GM12878 (cell line): ENCODE results near the gene RAB36. TPM values are rescaled to one million over a fixed set of nuclear protein-coding genes. Genes with fewer than 3 reads are reported as not detected.
A peak's percentile ranks its signal among the peaks of the same experiment; 100 is the strongest.

Experiments used
- ATAC-seq: fragments of 200-7000 bp; cut with Tn5 transposase; 3 replicates; pipeline ENCODE4 v1.9.1; 2020; ENCODE audit warnings: mild to moderate bottlenecking, moderate library complexity
- BruUV-seq: library from RNA; stranded (reverse); fragments of 400-500 nt; replicated peaks from 2 replicates; lab custom pipeline; 2021; lab: Mats Ljungman, UMichigan
- CTCF ChIA-PET: fragments of 300-600 bp; sonication (Branson Sonifier 250); formaldehyde crosslinking; extraction: SDS; loops from one replicate; lab custom pipeline; 2021; ENCODE audit warnings: inconsistent platforms; lab: Yijun Ruan, JAX
- POLR2A ChIA-PET: fragments of 350-600 bp; formaldehyde crosslinking; extraction: SDS; loops from one replicate; lab custom pipeline; 2021; ENCODE audit warnings: inconsistent platforms; lab: Charles Lee
- RAD21 ChIA-PET: fragments of 300-600 bp; sonication (Branson Sonifier 250); formaldehyde crosslinking; loops from one replicate; lab custom pipeline; 2023; ENCODE audit warnings: antibody characterized with exemption; ENCODE audit not compliant: unreplicated experiment; lab: Charles Lee
- SMC1A ChIA-PET: fragments of 300-600 bp; sonication (Branson Sonifier 250); formaldehyde crosslinking; loops from one replicate; lab custom pipeline; 2023; ENCODE audit not compliant: unreplicated experiment, uncharacterized antibody; lab: Charles Lee
- DNase-seq: peaks from one replicate; pipeline ENCODE4 v3.0.0-alpha.2; 2011; ENCODE audit warnings: low read depth, low spot score
- FAIRE-seq: peaks from 3 replicates; lab custom pipeline; 2011; peaks lifted over from hg19 to GRCh38; lab: Jason Lieb, UNC
- H2AFZ ChIP-seq: 2 replicates; pipeline ENCODE4 v1.6.0; 2011; ENCODE audit warnings: low read depth, low read length, control low read depth; ENCODE audit not compliant: control insufficient read depth
- H3K27ac ChIP-seq: 2 replicates; pipeline ENCODE4 v1.5.1; 2011; ENCODE audit warnings: control low read depth; ENCODE audit not compliant: control insufficient read depth, insufficient read depth
- H3K27me3 ChIP-seq, 2 experiments: replicated peaks in 1 of 2; 2 replicates each; pipeline versions ENCODE4 v1.6.0 to v1.6.1; 2011; ENCODE audit warnings: low read length in 1 of 2; ENCODE audit not compliant: control insufficient read depth in 2 of 2, insufficient read depth in 2 of 2
- H3K36me3 ChIP-seq, 2 experiments: 2 replicates each; pipeline ENCODE4 v1.5.1; 2011; ENCODE audit warnings: low read length in 1 of 2; ENCODE audit not compliant: control insufficient read depth in 2 of 2, insufficient read depth in 2 of 2
- H3K4me1 ChIP-seq: 2 replicates; pipeline ENCODE4 v1.6.1; 2011; ENCODE audit warnings: mild to moderate bottlenecking, low read length, moderate library complexity, mixed read lengths; ENCODE audit not compliant: control insufficient read depth, insufficient read depth
- H3K4me2 ChIP-seq: 2 replicates; pipeline ENCODE4 v1.6.0; 2011; ENCODE audit warnings: control low read depth; ENCODE audit not compliant: control insufficient read depth, insufficient read depth
- H3K4me3 ChIP-seq: fragments of 200-600 bp; sonication (generic); 2 replicates; pipeline ENCODE4 v1.5.1; 2016
- H3K79me2 ChIP-seq: 2 replicates; pipeline ENCODE4 v1.6.0; 2011; ENCODE audit warnings: low read length; ENCODE audit not compliant: control insufficient read depth, insufficient read depth
- H3K9ac ChIP-seq: 2 replicates; pipeline ENCODE4 v1.8.0; 2011; ENCODE audit warnings: low read length, control low read depth, mixed read lengths; ENCODE audit not compliant: control insufficient read depth, insufficient read depth
- H3K9me3 ChIP-seq: replicated peaks from 3 replicates; pipeline ENCODE4 v1.5.1; 2011; ENCODE audit warnings: mild to moderate bottlenecking, low read length; ENCODE audit not compliant: control insufficient read depth, insufficient read depth
- H4K20me1 ChIP-seq: 2 replicates; pipeline ENCODE4 v1.6.0; 2011; ENCODE audit not compliant: control insufficient read depth, insufficient read depth
- BACH1 ChIP-seq: fragments of 450-650 bp; IDR thresholded peaks from 2 replicates; pipeline ENCODE4 v1.6.1; 2017; ENCODE audit warnings: mild to moderate bottlenecking, borderline replicate concordance
- CEBPB ChIP-seq, 2 experiments: fragments of 150-350 bp in 1 of 2; IDR thresholded peaks; 2 replicates each; pipeline ENCODE4 v1.6.1; 2012 to 2014; ENCODE audit warnings: low read depth in 2 of 2, low read length in 2 of 2, borderline replicate concordance in 1 of 2, inconsistent platforms in 1 of 2
- CTCF ChIP-seq, 3 experiments: IDR thresholded peaks in 2 of 3; conservative IDR thresholded peaks in 1 of 3; 2 replicates each; pipeline ENCODE4 v1.5.1; 2011; ENCODE audit warnings: low read depth in 3 of 3, low read length in 3 of 3, mild to moderate bottlenecking in 3 of 3, control low read depth in 2 of 3, moderate library complexity in 2 of 3, inconsistent platforms in 1 of 3, mixed read lengths in 1 of 3; ENCODE audit not compliant: control insufficient read depth in 2 of 3, insufficient read depth in 1 of 3; ENCODE audit errors: extremely low read depth in 1 of 3
- MAX ChIP-seq: IDR thresholded peaks from 2 replicates; pipeline ENCODE4 v1.6.1; 2012; ENCODE audit warnings: low read depth, low read length, improper control_type of control experiment
- NFYA ChIP-seq: IDR thresholded peaks from 2 replicates; pipeline ENCODE4 v1.6.1; 2011; ENCODE audit warnings: low read depth, mild to moderate bottlenecking, low read length, improper control_type of control experiment, borderline replicate concordance
- NFYB ChIP-seq: IDR thresholded peaks from 2 replicates; pipeline ENCODE4 v1.6.1; 2011; ENCODE audit warnings: low read depth, mild to moderate bottlenecking, low read length, improper control_type of control experiment, moderate library complexity; ENCODE audit not compliant: insufficient read depth
- NR2C1 ChIP-seq: fragments of 450-650 bp; IDR thresholded peaks from 2 replicates; pipeline ENCODE4 v1.6.1; 2017; ENCODE audit warnings: antibody characterized with exemption, mild to moderate bottlenecking, moderate library complexity
- NR2F1 ChIP-seq: fragments of 450-650 bp; conservative IDR thresholded peaks from 2 replicates; pipeline ENCODE4 v1.6.1; 2017; ENCODE audit warnings: mild to moderate bottlenecking
- POLR2AphosphoS5 ChIP-seq: IDR thresholded peaks from 2 replicates; pipeline ENCODE4 v1.6.1; 2011; ENCODE audit warnings: mild to moderate bottlenecking, low read length, inconsistent platforms
- POU2F2 ChIP-seq: IDR thresholded peaks from 3 replicates; pipeline ENCODE4 v1.6.1; 2011; ENCODE audit warnings: low read depth, mild to moderate bottlenecking, low read length, borderline replicate concordance
- RAD21 ChIP-seq: IDR thresholded peaks from 2 replicates; pipeline ENCODE4 v1.6.1; 2011; ENCODE audit warnings: mild to moderate bottlenecking, low read depth, low read length, moderate library complexity; ENCODE audit not compliant: insufficient read depth
- RB1 ChIP-seq: fragments of 450-650 bp; formaldehyde crosslinking; IDR thresholded peaks from 2 replicates; pipeline ENCODE4 v1.6.1; 2017; ENCODE audit warnings: mild to moderate bottlenecking, borderline replicate concordance
- RFX5 ChIP-seq: IDR thresholded peaks from 2 replicates; pipeline ENCODE4 v1.6.1; 2011; ENCODE audit warnings: low read depth, low read length, improper control_type of control experiment
- SP1 ChIP-seq: IDR thresholded peaks from one replicate; pipeline ENCODE4 v1.6.1; 2011; ENCODE audit warnings: low read depth, low read length
- SPI1 ChIP-seq: IDR thresholded peaks from 2 replicates; pipeline ENCODE4 v1.6.1; 2011; ENCODE audit warnings: low read depth, mild to moderate bottlenecking, low read length, moderate library complexity, borderline replicate concordance; ENCODE audit not compliant: insufficient read depth
- TCF7 ChIP-seq: IDR thresholded peaks from 2 replicates; pipeline ENCODE4 v1.6.1; 2014; ENCODE audit warnings: antibody characterized with exemption, borderline replicate concordance
- WGBS: methylation state at CpG from one replicate; pipeline ENCODE4 v1.1.6; 2016; ENCODE audit warnings: low lambda C conversion rate; ENCODE audit not compliant: insufficient replicate concordance, insufficient coverage; ENCODE audit errors: missing lambda C conversion rate; 5-methylcytosine and 5-hydroxymethylcytosine counted together
- in situ Hi-C: fragments of 300-500 bp; cut with MboI; formaldehyde crosslinking; loops from 9 replicates; pipeline ENCODE4 v1.14.3; 2018; ENCODE audit warnings: mixed read lengths
- intact Hi-C: fragments of 100-400 bp; cut with micrococcal nuclease; formaldehyde crosslinking; loops from one replicate; pipeline ENCODE4 v1.14.2; 2022; ENCODE audit not compliant: unreplicated experiment
- polyA plus RNA-seq, 11 experiments: library from polyadenylated mRNA; depleted of rRNA in 4 of 11; unstranded in 6 of 11; stranded (reverse) in 5 of 11; fragments of >200 nt; fragmentation: Nextera tagmentation in 4 of 11; fragmentation: Illumina TruSeq in 1 of 11; extraction: Ambion mirVana in 4 of 11; extraction: Trizol in 1 of 11; gene quantifications; 1 replicate in 1 of 11; 2 replicates in 10 of 11; pipeline versions ENCODE4 v1.2.1 to v1.2.3, GENCODE V29; 2011 to 2016; ENCODE audit warnings: inconsistent platforms in 2 of 11, missing spikeins in 2 of 11, low read depth in 1 of 11
- total RNA-seq, 4 experiments: library from RNA; depleted of rRNA in 3 of 4; stranded (reverse); fragments of >200 nt in 3 of 4; fragmentation: Illumina TruSeq in 1 of 4; extraction: Trizol in 1 of 4; gene quantifications; 2 replicates each; pipeline versions ENCODE4 v1.2.1 to v1.2.3, GENCODE V29; 2013 to 2021

The RAB36 gene
- total and polyA plus RNA-seq, 10 of the 15 experiments (the other 5 are each of a cell fraction or from before 2014, with no cell fraction given), result 0.31 to 2.7 (median 1.1) TPM

GRCh38 chr22:23138584-23139435, 6.5 kb upstream of the RAB36 start:
- RAD21 ChIA-PET, result interaction anchor here (0.9 to 2.7 kb wide), 21 partner anchors 7 to 1040 kb away, joined by 3 to 27 read pairs (median 4); partner anchors contain the start of gene BCR
- CTCF ChIA-PET, result interaction anchor here (0.6 to 6.0 kb wide), 19 partner anchors 9 to 1128 kb away, joined by 3 to 86 read pairs (median 5); partner anchors contain the start of gene BCR
- FAIRE-seq (no peak), ATAC-seq (peak; percentile 7), DNase-seq (no peak)
- in situ Hi-C loops, result loop anchor here (10.0 kb wide), 1 partner anchor 784 kb away; no protein-coding TSS in a partner anchor
- SMC1A ChIA-PET, result interaction anchor here (0.5 to 4.9 kb wide), 19 partner anchors 11 to 1096 kb away, joined by 3 to 75 read pairs (median 5); partner anchors contain the start of gene BCR
- H3K4me1 ChIP-seq, result peaks cover 60% of the 10 kb centered on the region
- POLR2A ChIA-PET, result interaction anchor here (0.6 to 1.9 kb wide), 7 partner anchors 10 to 283 kb away, joined by 3 to 7 read pairs (median 3); no protein-coding TSS in a partner anchor
- no peaks in the 10 kb centered on the region for H3K9me3 ChIP-seq
- H3K27me3 ChIP-seq, result no peaks in the 10 kb centered on the region
- H3K4me2 ChIP-seq, result peak overlapping the region; percentile 2
- WGBS, result 48% methylated on average over 12 of the region's 12 CpGs
- H3K9ac ChIP-seq, result peak overlapping the region; percentile 72
- peak overlapping the region; percentile 86 for H3K27ac ChIP-seq
- H3K4me3 ChIP-seq, result no peak overlapping the region
- no peaks in the 10 kb centered on the region for H3K79me2 ChIP-seq
- no peaks in the 10 kb centered on the region for H3K36me3 ChIP-seq
- intact Hi-C loops, result loop anchor here (5.0 kb wide), 1 partner anchor 43 kb away; the partner anchor contains the start of gene BCR
- no TSS peak for BruUV-seq
- no peaks in the 10 kb centered on the region for H4K20me1 ChIP-seq
- no peak overlapping the region for H2AFZ ChIP-seq
- TF ChIP-seq RAD21 (no peak), NR2C1 (peak; percentile 56), SPI1 (0 out of 2 replicates have a peak, but pooled peaks have one; percentile 5), NFYA (no peak), NFYB (no peak), RB1 (no peak), BACH1 (no peak), POLR2AphosphoS5 (no peak), MAX (no peak), SP1 (no peak), POU2F2 (no peak), TCF7 (no peak), RFX5 (no peak), CEBPB (IDR thresholded peaks at IDR 0.05; ENCODE audit: borderline replicate concordance in 1 of 2, low read depth in 2 of 2, low read length in 2 of 2) (no peak), NR2F1 (peak; percentile 75), CTCF (IDR thresholded peaks at IDR 0.05 in 2 of 3, conservative IDR thresholded peaks at IDR 0.05 in 1 of 3; ENCODE audit: control insufficient read depth in 2 of 3, extremely low read depth in 1 of 3, insufficient read depth in 1 of 3, low read depth in 3 of 3, low read length in 3 of 3) (no peak)
